ENCODE results near the gene MAP4K4.
"Not testable (repeated sequence)": the region's sequence is repeated elsewhere in the genome, so short reads cannot be mapped to it uniquely, and the experiment has no call there.

- not testable (repeated sequence) for TF ChIP-seq CTCF, POLR2A (IDR thresholded peaks at IDR 0.05)
These were observed 238.3 kb downstream of the MAP4K4 start for GRCh38 chr2:101935764-101936163.

Data from adrenal gland (tissue), 5 donors.